ENCODE data around the gene TMEM171.

- TF ChIP-seq CTCF (conservative IDR thresholded peaks at IDR 0.05; ENCODE audit: low read depth in 2 of 2) (no peak), POLR2AphosphoS5 (IDR thresholded peaks at IDR 0.05; ENCODE audit: low read depth) (no peak), EZH2 (IDR thresholded peaks at IDR 0.05; ENCODE audit: low read depth, unreplicated experiment) (no peak), NANOG (IDR thresholded peaks at IDR 0.05; ENCODE audit: borderline replicate concordance) (no peak), CREB1 (CRISPR knock-in tag; IDR thresholded peaks at IDR 0.05; ENCODE audit: low read depth) (no peak), EZH2phosphoT487 (IDR thresholded peaks at IDR 0.05; ENCODE audit: unreplicated experiment) (no peak), JUNB (IDR thresholded peaks at IDR 0.05; ENCODE audit: unreplicated experiment) (no peak), STAT1 (IDR thresholded peaks at IDR 0.05; ENCODE audit: unreplicated experiment) (no peak)
- TF ChIP-seq, protein P1, sequence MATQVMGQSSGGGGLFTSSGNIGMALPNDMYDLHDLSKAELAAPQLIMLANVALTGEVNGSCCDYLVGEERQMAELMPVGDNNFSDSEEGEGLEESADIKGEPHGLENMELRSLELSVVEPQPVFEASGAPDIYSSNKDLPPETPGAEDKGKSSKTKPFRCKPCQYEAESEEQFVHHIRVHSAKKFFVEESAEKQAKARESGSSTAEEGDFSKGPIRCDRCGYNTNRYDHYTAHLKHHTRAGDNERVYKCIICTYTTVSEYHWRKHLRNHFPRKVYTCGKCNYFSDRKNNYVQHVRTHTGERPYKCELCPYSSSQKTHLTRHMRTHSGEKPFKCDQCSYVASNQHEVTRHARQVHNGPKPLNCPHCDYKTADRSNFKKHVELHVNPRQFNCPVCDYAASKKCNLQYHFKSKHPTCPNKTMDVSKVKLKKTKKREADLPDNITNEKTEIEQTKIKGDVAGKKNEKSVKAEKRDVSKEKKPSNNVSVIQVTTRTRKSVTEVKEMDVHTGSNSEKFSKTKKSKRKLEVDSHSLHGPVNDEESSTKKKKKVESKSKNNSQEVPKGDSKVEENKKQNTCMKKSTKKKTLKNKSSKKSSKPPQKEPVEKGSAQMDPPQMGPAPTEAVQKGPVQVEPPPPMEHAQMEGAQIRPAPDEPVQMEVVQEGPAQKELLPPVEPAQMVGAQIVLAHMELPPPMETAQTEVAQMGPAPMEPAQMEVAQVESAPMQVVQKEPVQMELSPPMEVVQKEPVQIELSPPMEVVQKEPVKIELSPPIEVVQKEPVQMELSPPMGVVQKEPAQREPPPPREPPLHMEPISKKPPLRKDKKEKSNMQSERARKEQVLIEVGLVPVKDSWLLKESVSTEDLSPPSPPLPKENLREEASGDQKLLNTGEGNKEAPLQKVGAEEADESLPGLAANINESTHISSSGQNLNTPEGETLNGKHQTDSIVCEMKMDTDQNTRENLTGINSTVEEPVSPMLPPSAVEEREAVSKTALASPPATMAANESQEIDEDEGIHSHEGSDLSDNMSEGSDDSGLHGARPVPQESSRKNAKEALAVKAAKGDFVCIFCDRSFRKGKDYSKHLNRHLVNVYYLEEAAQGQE (IDR thresholded peaks at IDR 0.05; ENCODE audit: unreplicated experiment), result no peak
- TF ChIP-seq, protein P2, sequence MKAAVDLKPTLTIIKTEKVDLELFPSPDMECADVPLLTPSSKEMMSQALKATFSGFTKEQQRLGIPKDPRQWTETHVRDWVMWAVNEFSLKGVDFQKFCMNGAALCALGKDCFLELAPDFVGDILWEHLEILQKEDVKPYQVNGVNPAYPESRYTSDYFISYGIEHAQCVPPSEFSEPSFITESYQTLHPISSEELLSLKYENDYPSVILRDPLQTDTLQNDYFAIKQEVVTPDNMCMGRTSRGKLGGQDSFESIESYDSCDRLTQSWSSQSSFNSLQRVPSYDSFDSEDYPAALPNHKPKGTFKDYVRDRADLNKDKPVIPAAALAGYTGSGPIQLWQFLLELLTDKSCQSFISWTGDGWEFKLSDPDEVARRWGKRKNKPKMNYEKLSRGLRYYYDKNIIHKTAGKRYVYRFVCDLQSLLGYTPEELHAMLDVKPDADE (IDR thresholded peaks at IDR 0.05), result no peak
Observed at GRCh38 chr5:73158313-73158712, 37.9 kb downstream of the TMEM171 start.
